Activated CD8-positive, alpha-beta memory T cell treated with anti-CD3 and anti-CD28 coated beads, Interleukin-2, amount 50 U/mL, for 24 hours (primary cell): Measurements from ENCODE around the gene TARBP1.
A peak's percentile ranks its signal among the peaks of the same experiment; 100 is the strongest.
"Not testable (repeated sequence)": the region's sequence is repeated elsewhere in the genome, so short reads cannot be mapped to it uniquely, and the experiment has no call there.

Experiments
- DNase-seq: peaks from one replicate; pipeline ENCODE4 v3.0.0-alpha.2; 2020; ENCODE audit errors: extremely low read depth

TARBP1 gene, protein sequence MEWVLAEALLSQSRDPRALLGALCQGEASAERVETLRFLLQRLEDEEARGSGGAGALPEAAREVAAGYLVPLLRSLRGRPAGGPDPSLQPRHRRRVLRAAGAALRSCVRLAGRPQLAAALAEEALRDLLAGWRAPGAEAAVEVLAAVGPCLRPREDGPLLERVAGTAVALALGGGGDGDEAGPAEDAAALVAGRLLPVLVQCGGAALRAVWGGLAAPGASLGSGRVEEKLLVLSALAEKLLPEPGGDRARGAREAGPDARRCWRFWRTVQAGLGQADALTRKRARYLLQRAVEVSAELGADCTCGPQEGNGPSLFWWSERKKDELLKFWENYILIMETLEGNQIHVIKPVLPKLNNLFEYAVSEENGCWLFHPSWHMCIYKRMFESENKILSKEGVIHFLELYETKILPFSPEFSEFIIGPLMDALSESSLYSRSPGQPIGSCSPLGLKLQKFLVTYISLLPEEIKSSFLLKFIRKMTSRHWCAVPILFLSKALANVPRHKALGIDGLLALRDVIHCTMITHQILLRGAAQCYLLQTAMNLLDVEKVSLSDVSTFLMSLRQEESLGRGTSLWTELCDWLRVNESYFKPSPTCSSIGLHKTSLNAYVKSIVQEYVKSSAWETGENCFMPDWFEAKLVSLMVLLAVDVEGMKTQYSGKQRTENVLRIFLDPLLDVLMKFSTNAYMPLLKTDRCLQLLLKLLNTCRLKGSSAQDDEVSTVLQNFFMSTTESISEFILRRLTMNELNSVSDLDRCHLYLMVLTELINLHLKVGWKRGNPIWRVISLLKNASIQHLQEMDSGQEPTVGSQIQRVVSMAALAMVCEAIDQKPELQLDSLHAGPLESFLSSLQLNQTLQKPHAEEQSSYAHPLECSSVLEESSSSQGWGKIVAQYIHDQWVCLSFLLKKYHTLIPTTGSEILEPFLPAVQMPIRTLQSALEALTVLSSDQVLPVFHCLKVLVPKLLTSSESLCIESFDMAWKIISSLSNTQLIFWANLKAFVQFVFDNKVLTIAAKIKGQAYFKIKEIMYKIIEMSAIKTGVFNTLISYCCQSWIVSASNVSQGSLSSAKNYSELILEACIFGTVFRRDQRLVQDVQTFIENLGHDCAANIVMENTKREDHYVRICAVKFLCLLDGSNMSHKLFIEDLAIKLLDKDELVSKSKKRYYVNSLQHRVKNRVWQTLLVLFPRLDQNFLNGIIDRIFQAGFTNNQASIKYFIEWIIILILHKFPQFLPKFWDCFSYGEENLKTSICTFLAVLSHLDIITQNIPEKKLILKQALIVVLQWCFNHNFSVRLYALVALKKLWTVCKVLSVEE (N-terminal part only)

DNA sequence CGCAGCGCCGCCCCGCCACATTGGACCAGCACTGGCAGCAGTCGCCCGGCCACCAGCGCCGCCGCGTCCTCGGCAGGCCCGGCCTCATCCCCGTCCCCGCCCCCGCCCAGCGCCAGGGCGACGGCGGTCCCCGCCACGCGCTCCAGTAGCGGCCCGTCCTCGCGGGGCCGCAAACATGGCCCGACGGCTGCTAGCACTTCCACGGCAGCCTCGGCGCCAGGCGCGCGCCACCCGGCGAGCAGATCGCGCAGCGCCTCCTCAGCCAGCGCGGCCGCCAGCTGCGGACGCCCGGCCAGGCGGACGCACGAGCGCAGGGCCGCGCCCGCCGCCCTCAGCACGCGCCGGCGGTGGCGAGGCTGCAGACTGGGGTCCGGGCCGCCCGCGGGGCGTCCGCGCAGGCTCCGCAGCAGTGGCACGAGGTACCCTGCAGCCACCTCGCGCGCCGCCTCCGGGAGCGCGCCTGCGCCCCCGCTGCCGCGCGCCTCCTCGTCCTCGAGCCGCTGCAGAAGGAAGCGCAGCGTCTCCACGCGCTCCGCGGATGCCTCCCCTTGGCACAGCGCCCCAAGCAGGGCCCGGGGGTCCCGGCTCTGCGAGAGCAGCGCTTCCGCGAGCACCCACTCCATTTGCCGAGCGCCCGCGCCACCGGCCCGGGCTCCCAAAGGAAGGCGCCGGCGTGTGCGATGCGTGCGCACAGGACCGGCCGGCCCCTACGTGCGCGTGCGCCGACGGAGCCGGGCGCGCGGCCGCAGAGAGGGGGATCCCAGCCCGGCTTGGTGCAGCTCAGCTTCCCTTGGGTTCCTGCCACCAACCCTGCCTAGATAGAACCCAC lies at the start of gene TARBP1:
Gene TARBP1 (minus strand): TSS at position 699 of the 829 bp plus-strand sequence. CDS start 76 bp downstream, at position 623.
- peak; percentile 27 for DNase-seq

DNA sequence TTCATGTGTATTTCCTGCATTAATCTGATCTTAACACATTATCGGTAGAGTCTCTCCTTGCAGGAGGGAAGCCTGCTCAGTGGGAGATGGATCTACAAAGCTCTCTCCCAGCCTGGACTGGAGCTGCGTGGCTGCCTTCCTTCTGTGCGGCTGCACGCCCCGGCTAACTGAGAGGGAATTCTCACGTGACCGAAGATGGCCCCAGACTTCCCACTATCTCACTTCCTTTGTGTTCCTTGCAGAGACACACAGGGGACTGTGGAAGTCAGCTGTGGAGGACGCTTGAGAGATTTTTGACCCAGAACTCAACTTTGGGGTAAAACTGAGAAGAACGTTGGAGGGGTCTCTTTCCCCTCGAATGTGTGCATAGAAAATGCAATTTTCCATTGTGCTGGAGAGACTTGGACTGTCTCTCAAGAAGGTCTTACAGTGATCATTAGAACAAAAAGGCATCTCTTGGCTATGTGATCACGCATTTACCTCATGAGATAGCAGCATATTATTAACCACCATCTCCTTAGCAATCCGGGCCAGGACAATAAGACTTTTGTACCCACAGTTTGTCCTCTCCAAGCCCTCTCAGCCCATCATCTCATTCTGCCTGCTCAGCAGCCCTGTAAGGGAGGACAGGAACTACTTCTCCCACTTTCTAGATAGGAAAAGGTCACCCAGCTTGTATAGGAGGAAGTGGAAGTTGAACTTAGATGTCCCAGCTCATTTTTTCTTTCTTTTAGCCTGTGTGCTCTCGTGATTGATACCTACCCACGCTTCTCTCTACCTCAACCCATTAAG lies 49.3 kb upstream of the TARBP1 start:
- no peak for DNase-seq

DNA sequence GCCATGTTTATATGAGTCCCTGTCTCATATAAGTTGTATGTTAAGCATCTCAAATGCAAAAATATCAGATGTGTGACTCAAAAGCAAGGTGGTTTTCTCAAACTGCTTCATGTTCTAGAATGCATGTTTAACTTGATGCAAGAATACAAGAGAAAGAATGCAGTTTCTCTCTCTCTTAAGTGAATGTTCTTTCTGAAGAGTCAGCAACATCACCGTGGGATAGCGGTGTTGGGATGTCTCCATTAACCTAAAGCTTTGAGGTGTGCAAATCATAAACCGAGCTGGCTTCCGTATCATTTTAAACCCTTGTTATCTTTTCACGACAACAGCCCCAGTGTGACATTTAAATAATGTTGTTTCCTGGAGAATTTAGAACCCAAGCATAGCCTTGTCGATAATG lies 48.4 kb upstream of the TARBP1 start:
- DNase-seq: no peak

DNA sequence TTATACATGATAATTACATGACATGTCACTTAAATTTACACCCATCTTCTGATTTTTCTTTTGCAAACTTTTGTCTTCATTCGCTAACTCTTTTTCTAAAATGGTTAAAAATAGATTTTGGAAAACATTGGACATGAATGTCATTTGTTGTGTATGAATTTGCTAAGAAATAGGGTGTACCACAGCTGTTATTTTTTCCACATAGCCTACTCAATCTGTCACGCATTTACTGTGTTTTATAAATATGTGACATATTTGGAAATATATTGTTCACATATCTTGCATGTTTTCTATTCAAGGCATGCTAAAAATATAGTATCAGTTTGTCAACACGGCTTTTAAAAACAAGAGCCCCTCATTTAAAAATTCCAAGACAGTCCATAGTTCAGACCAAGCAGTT lies 47.9 kb upstream of the TARBP1 start:
- no peak for DNase-seq

DNA sequence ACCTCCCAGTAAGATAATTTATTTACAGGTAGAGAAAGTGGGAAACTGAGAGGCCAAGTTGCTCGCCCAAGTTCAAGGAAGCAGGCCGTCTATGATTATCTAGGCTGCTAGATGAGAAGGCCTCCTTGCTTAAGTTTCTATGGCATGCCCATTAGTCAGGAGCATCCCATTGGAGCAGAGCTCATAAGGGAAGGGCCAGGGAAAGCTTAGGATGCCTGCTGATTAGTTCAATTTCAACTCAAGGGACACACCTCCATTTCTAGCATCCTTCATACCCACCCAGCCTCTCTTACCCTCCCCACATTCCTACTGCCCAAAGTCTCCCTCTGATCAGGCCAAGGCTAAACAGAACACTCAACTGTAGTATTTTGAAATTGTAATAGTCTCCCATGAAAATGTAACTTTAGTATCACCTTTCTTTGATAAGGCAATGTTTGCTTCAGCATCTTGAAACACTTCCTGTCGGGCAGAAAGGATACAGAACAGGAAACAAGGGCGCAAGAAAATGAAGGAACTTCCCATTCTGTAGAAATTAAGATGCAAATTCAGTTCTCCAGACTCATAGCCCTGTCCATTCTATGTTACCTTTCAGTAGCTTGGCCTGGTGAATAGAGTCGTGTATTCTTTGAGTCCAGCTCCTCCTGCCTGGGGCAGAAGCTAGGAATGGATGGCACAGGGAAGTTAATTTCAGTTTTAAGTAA lies 46.3 kb upstream of the TARBP1 start:
- no peak for DNase-seq

DNA sequence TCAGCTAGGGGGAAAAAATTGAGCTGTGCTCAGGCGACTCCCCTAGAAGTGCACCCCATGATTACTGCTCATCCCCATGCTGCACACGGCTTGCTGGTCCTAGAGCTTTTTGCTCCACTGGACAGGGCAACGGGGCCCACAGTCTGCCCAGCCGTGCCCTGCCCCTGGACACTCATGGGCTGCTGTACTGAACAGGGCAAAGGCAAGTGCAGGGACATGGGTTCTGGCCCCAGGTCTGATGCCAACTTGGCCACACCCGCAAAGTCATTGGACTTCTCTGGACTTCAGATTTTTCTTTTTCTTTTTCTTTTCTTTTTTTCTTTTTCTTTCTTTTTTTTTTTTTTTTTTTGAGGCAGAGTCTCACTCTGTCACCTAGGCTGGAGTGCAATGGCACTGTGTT lies 42.9 kb upstream of the TARBP1 start:
- no peak for DNase-seq

DNA sequence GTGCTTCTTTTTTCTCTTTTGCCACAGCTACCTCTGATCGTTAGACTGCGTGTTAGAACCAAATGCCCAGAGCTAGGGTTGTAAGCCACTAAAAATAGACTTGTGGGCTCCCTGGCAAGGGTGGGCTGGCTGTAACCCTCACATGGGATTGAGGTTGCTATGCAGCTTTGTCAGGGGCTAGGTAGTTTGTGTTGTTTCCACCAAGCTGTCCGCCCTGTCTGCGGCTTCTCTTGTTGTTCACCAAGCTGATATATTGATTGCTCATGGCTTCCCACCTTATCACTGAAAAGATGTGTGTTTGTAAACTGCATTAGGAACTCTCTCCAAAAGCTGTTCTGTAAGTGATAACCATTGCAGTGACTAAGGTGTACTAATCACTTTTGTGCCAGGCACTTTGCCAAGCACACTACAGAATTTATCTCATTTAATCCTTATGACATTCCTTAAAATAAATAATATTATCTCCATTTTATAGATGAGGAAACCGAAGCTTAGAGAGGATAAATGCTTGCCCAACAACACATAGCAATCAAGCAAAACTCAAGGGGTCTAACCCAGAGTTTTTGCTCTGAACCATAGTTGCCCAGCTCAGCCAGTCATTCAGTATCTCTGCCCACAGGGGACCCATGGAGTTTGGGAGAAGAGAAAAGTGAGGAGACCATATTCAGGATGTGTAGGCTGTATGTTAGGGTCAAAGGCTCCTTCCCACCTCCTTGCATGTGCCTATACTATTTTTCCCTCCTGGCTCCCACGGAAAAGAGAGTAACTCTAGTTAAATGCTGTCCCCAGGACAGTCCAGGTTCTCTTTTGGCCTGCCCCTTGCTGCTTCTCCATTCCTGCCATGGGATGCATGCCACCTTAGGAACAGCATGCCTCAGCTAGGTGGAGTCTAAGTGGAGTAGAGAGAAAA lies 42.2 kb upstream of the TARBP1 start:
- DNase-seq: no peak

DNA sequence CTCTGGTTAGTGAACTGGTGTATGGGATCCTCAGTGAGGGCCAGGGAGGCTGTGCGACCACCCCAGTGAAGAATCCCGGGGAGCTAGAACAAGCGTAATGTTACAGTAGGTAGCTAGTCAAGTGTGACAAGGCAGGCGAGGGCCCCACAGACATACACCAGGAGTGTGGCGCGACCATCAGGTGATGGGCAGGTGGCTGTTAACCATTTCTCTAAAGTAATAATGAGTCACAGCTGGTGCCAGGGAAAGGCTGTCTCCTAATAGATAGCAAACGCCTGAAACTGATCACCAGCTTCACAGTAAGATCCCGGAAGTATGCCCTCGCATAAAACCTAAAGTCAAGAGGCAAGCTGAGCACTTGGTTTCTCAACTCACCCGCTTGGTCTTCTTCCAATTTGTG lies 40.5 kb upstream of the TARBP1 start:
- no peak for DNase-seq

DNA sequence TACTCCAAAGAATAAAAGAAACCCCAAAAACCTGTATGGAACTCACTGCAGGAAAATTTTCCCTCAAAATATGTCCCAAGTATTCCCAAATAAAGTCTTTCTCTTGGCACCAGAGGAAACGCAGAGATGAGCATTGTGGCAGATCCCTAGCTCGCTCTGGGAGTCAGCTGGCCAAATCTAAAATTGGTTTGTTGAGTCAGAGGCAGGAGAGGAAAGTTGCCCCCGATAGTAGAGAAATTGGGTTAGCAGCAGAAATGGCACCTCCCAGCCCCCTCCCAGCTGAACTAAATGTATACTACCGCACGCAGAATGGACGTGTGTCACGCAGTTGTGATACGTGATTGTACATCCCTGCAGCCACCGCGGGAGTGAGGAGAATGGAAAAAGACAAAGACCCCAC lies 39.9 kb upstream of the TARBP1 start:
- DNase-seq: no peak

DNA sequence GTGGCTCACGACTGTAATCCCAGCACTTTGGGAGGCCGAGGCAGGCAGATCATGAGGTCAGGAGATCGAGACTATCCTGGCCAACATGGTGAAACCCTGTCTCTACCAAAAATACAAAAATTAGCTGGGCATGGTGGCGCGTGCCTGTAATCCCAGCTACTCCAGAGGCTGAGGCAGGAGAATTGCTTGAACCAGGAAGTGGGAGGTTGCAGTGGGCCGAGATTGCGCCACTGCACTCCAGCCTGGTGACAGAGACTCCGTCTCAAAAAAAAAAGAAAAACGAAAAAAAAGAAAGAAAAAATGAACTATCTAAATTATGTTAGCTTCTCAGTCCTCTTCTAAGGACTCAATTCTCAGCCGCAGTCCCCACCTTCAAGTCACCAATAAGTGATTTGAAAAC lies 39.1 kb upstream of the TARBP1 start:
- not testable (repeated sequence) for DNase-seq

DNA sequence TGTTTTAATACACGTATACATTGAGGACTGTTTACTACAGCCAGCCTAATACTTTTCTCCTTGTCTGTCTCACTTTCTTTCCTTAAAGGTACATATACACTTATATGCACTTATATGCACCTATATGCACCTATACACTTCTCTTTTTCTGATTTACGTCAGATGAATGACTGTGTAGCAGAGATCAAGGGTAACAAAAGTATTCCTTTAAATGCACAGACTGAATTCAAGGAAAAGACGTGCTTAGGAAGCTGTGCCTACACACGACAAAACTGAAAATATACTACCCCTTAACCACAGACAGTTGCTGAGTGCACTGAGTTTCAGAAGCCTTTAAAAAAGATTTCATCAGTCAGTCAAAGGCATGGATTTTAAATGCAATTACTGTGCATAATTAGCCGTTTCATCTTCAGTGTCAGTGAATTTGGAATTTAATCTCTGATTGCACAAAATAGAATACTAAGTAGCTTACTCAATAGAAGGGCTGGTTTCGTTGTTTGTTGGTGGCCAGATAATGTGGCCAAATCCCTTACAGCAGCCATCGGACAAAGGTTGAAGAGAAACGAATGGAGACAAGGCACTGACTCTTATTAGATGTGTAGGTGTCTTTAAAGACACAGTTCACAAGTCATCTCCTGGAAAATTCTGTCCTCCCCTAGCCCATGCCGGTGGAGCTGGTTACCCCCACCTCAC lies 38.3 kb upstream of the TARBP1 start:
- DNase-seq: no peak

DNA sequence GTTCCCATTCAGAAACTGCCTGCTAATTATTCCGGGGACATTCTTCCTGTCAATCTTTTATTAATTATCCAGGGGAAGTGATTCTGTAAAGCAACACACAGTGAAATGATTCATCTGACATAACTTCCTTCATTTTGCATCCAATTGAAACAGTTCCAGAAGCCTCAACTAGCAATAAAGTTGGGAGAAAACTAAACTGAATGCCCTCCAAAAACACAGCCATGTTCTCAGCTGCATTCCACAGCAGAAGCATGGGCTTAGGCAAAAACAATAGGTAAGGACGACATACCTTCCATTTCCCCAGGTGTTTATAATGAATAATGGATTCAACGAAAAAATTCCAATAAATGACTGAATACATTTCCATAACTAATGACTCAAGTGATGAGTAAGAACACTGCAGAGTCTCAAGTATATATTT lies 36.9 kb upstream of the TARBP1 start:
- no peak for DNase-seq

DNA sequence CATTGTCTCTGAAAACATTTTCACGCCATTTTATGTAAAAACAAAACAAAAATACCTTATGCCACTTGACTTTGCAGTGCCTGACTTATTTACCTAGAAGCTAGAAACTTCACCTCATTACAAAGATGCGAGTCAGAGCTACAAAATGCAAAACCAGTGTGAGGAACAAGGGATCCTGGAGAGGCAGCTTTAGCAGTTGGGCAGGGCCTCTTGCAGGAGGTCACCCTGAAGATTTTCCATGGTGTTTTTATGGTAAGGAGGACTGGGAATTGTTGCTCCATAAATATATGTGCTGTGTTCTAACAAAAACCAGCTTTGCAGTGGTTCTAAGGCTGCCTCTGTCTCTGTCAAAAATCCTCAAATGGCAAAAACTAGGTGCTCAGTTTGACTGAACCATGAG lies 36.4 kb upstream of the TARBP1 start:
- no peak for DNase-seq

DNA sequence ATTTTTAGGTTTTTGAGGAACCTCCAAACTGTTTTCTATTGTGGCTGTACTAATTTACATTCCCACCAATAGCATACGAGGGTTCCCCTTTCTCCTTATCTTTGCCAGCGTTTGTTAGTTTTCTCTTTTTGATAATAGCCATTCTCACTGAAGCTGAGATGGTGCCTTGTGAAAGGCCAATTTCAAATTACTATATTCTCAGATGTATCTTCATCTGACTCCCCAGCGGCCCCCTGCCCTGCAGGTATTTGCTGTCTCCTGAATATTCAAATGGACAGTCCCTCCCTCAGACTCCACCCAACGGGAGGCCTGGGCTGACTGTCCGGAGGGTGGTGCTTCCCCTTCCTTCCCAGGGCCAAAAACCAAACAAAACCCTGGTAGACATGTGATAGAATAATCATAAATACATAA lies 33.5 kb upstream of the TARBP1 start:
- DNase-seq: no peak

DNA sequence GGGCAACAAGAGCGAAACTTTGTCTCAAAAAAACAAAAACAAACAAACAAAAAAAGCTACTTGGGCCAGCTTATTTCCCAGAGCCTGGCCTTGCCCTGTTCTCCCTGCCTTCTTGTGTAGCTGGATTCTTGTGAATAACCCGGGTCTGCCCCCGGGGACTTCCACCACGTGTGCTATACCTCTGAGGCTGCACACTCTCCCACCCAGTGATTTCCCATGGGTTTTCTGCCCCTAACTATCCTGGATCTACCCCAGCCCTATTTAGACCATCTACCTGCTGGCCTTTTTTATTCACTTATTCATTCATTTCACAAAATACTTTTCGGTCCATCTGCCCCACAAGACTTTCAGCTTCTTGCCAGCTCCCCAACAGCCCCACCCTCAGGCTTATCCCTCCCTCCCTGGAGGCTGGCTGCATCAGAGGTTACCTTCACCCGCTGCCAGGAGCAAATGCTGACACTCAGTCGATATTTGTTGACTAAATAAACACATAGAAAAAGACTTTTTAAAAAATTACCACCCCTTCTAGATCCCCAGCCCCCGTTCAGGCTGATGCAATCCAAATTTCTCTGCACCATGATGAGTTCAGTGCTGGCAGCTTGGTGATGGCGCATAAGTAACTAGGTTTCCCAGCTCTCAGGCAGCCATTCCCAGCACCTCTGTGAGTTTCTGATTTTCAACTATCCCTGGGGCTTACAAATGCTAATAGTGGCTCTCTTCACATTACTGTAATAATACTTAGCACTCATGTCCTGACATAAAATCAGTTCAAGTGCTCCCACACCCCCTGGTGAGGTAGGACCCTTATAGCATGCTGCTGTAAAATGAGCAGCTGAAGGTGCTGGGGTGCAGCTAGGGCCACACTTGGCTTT lies 30.7 kb upstream of the TARBP1 start:
- DNase-seq: no peak

DNA sequence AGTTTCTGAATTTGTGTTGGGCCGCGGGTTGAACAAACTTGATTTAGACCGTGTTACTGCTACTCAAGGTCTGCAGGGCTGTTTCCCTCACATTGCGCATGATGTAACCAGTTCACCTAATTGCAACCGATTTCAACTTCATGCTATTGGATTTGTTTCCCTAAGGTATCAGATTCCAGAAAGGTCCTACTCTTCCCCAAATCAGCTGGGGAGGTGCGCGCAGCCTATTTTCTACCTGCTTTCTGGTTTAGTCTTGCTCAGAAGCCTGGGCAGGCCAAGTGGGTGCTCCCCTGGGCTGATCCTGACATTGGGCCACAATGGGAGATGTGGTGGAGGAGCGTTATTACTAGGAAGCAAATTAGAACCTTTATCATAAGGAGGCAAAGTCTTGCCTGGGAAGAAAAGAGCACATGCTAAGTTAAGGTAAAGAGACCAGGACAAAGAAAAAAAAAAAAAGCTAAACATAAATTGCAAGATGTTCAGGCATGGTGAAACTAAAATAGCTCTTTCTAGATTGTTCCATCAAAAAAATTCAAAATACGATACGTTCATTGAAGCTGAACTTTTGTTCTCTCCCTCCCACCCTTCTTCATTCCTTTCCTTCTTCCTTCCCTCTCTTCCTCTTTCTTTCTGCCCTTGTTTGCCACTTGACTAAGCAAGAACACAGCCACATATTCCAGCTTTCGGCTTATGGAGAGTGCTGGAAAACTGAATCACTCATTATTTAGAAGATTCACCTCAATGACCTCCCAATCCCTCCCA lies 28.8 kb upstream of the TARBP1 start:
- DNase-seq: no peak
